ENCODE results near the gene SLIT3.

The SLIT3 gene

GRCh38 chr5:168899264-168899663 lies 401.7 kb downstream of the SLIT3 start:
- Histone ChIP-seq H3K4me3 (ENCODE audit: insufficient read depth, low read depth, low read length, poor library complexity, severe bottlenecking) (no peak overlapping the region), H3K27me3 (replicated peaks; ENCODE audit: control insufficient read depth, insufficient read depth, low read length, poor library complexity, severe bottlenecking) (no peaks in the 10 kb centered on the region), H3K9me3 (ENCODE audit: control insufficient read depth, low read length) (no peaks in the 10 kb centered on the region), H3K27ac (ENCODE audit: insufficient read depth, low read length, poor library complexity, severe bottlenecking) (no peak overlapping the region), H3K36me3 (ENCODE audit: control insufficient read depth, insufficient read depth, low read length) (no peaks in the 10 kb centered on the region), H3K4me1 (ENCODE audit: control insufficient read depth, insufficient read depth, low read length, poor library complexity, severe bottlenecking) (no peaks in the 10 kb centered on the region)
- no peak for DNase-seq

- H3K9me3 ChIP-seq (ENCODE audit: control insufficient read depth, low read length), result no peaks in the 10 kb centered on the region
- H3K4me3 ChIP-seq (ENCODE audit: insufficient read depth, low read depth, low read length, poor library complexity, severe bottlenecking), result no peak overlapping the region
- H3K27me3 ChIP-seq (replicated peaks; ENCODE audit: control insufficient read depth, insufficient read depth, low read length, poor library complexity, severe bottlenecking), result no peaks in the 10 kb centered on the region
- no peak overlapping the region for H3K27ac ChIP-seq (ENCODE audit: insufficient read depth, low read length, poor library complexity, severe bottlenecking)
- no peaks in the 10 kb centered on the region for H3K4me1 ChIP-seq (ENCODE audit: control insufficient read depth, insufficient read depth, low read length, poor library complexity, severe bottlenecking)
- no peak for DNase-seq
- no peaks in the 10 kb centered on the region for H3K36me3 ChIP-seq (ENCODE audit: control insufficient read depth, insufficient read depth, low read length)
Measured at GRCh38 chr5:168898247-168898911, 402.6 kb downstream of the SLIT3 start.

- no peak overlapping the region for H3K4me3 ChIP-seq (ENCODE audit: insufficient read depth, low read depth, low read length, poor library complexity, severe bottlenecking)
- no peaks in the 10 kb centered on the region for H3K27me3 ChIP-seq (replicated peaks; ENCODE audit: control insufficient read depth, insufficient read depth, low read length, poor library complexity, severe bottlenecking)
- H3K9me3 ChIP-seq (ENCODE audit: control insufficient read depth, low read length), result no peaks in the 10 kb centered on the region
- no peak overlapping the region for H3K27ac ChIP-seq (ENCODE audit: insufficient read depth, low read length, poor library complexity, severe bottlenecking)
- H3K36me3 ChIP-seq (ENCODE audit: control insufficient read depth, insufficient read depth, low read length), result no peaks in the 10 kb centered on the region
- DNase-seq, result no peak
- no peaks in the 10 kb centered on the region for H3K4me1 ChIP-seq (ENCODE audit: control insufficient read depth, insufficient read depth, low read length, poor library complexity, severe bottlenecking)
Measured at GRCh38 chr5:168897387-168898122, 403.4 kb downstream of the SLIT3 start.

GRCh38 chr5:168895295-168896071 lies 405.5 kb downstream of the SLIT3 start:
- Histone ChIP-seq H3K27me3 (replicated peaks; ENCODE audit: control insufficient read depth, insufficient read depth, low read length, poor library complexity, severe bottlenecking) (no peaks in the 10 kb centered on the region), H3K4me3 (ENCODE audit: insufficient read depth, low read depth, low read length, poor library complexity, severe bottlenecking) (no peak overlapping the region), H3K27ac (ENCODE audit: insufficient read depth, low read length, poor library complexity, severe bottlenecking) (no peak overlapping the region), H3K36me3 (ENCODE audit: control insufficient read depth, insufficient read depth, low read length) (no peaks in the 10 kb centered on the region), H3K9me3 (ENCODE audit: control insufficient read depth, low read length) (no peaks in the 10 kb centered on the region), H3K4me1 (ENCODE audit: control insufficient read depth, insufficient read depth, low read length, poor library complexity, severe bottlenecking) (no peaks in the 10 kb centered on the region)
- no peak for DNase-seq

- H3K27ac ChIP-seq (ENCODE audit: insufficient read depth, low read length, poor library complexity, severe bottlenecking), result no peak overlapping the region
- H3K4me1 ChIP-seq (ENCODE audit: control insufficient read depth, insufficient read depth, low read length, poor library complexity, severe bottlenecking), result no peaks in the 10 kb centered on the region
- no peaks in the 10 kb centered on the region for H3K9me3 ChIP-seq (ENCODE audit: control insufficient read depth, low read length)
- no peak for DNase-seq
- no peaks in the 10 kb centered on the region for H3K36me3 ChIP-seq (ENCODE audit: control insufficient read depth, insufficient read depth, low read length)
- H3K4me3 ChIP-seq (ENCODE audit: insufficient read depth, low read depth, low read length, poor library complexity, severe bottlenecking), result no peak overlapping the region
- no peaks in the 10 kb centered on the region for H3K27me3 ChIP-seq (replicated peaks; ENCODE audit: control insufficient read depth, insufficient read depth, low read length, poor library complexity, severe bottlenecking)
Measured at GRCh38 chr5:168893283-168893682, 407.7 kb downstream of the SLIT3 start.

GRCh38 chr5:168892618-168893186 lies 408.2 kb downstream of the SLIT3 start:
- H3K27ac ChIP-seq (ENCODE audit: insufficient read depth, low read length, poor library complexity, severe bottlenecking), result no peak overlapping the region
- no peak overlapping the region for H3K4me3 ChIP-seq (ENCODE audit: insufficient read depth, low read depth, low read length, poor library complexity, severe bottlenecking)
- no peaks in the 10 kb centered on the region for H3K36me3 ChIP-seq (ENCODE audit: control insufficient read depth, insufficient read depth, low read length)
- DNase-seq, result no peak
- H3K4me1 ChIP-seq (ENCODE audit: control insufficient read depth, insufficient read depth, low read length, poor library complexity, severe bottlenecking), result no peaks in the 10 kb centered on the region
- H3K9me3 ChIP-seq (ENCODE audit: control insufficient read depth, low read length), result no peaks in the 10 kb centered on the region
- H3K27me3 ChIP-seq (replicated peaks; ENCODE audit: control insufficient read depth, insufficient read depth, low read length, poor library complexity, severe bottlenecking), result no peaks in the 10 kb centered on the region

GRCh38 chr5:168890816-168891812 lies 409.8 kb downstream of the SLIT3 start:
- Histone ChIP-seq H3K9me3 (ENCODE audit: control insufficient read depth, low read length) (no peaks in the 10 kb centered on the region), H3K4me3 (ENCODE audit: insufficient read depth, low read depth, low read length, poor library complexity, severe bottlenecking) (no peak overlapping the region), H3K27ac (ENCODE audit: insufficient read depth, low read length, poor library complexity, severe bottlenecking) (no peak overlapping the region), H3K27me3 (replicated peaks; ENCODE audit: control insufficient read depth, insufficient read depth, low read length, poor library complexity, severe bottlenecking) (no peaks in the 10 kb centered on the region), H3K36me3 (ENCODE audit: control insufficient read depth, insufficient read depth, low read length) (no peaks in the 10 kb centered on the region), H3K4me1 (ENCODE audit: control insufficient read depth, insufficient read depth, low read length, poor library complexity, severe bottlenecking) (no peaks in the 10 kb centered on the region)
- no peak for DNase-seq

GRCh38 chr5:168889039-168889438 lies 411.9 kb downstream of the SLIT3 start:
- no peak for DNase-seq
- Histone ChIP-seq H3K27ac (ENCODE audit: insufficient read depth, low read length, poor library complexity, severe bottlenecking) (no peak overlapping the region), H3K27me3 (replicated peaks; ENCODE audit: control insufficient read depth, insufficient read depth, low read length, poor library complexity, severe bottlenecking) (no peaks in the 10 kb centered on the region), H3K36me3 (ENCODE audit: control insufficient read depth, insufficient read depth, low read length) (no peaks in the 10 kb centered on the region), H3K9me3 (ENCODE audit: control insufficient read depth, low read length) (no peaks in the 10 kb centered on the region), H3K4me1 (ENCODE audit: control insufficient read depth, insufficient read depth, low read length, poor library complexity, severe bottlenecking) (no peaks in the 10 kb centered on the region), H3K4me3 (ENCODE audit: insufficient read depth, low read depth, low read length, poor library complexity, severe bottlenecking) (no peak overlapping the region)

GRCh38 chr5:168887931-168888330 lies 413.0 kb downstream of the SLIT3 start:
- no peak overlapping the region for H3K4me3 ChIP-seq (ENCODE audit: insufficient read depth, low read depth, low read length, poor library complexity, severe bottlenecking)
- DNase-seq, result no peak
- H3K36me3 ChIP-seq (ENCODE audit: control insufficient read depth, insufficient read depth, low read length), result no peaks in the 10 kb centered on the region
- H3K9me3 ChIP-seq (ENCODE audit: control insufficient read depth, low read length), result no peaks in the 10 kb centered on the region
- H3K27ac ChIP-seq (ENCODE audit: insufficient read depth, low read length, poor library complexity, severe bottlenecking), result no peak overlapping the region
- no peaks in the 10 kb centered on the region for H3K4me1 ChIP-seq (ENCODE audit: control insufficient read depth, insufficient read depth, low read length, poor library complexity, severe bottlenecking)
- no peaks in the 10 kb centered on the region for H3K27me3 ChIP-seq (replicated peaks; ENCODE audit: control insufficient read depth, insufficient read depth, low read length, poor library complexity, severe bottlenecking)
